SU-DHL-6 (cell line): ENCODE results near the gene IFNB1.

Experiments used
- CTCF ChIP-seq: fragments of 200-600 bp; sonication (generic); IDR thresholded peaks from one replicate; pipeline ENCODE4 v1.5.1; 2017; ENCODE audit warnings: antibody characterized with exemption, mild to moderate bottlenecking, low read length, moderate library complexity; ENCODE audit not compliant: insufficient read depth, poor library complexity, severe bottlenecking
- EZH2phosphoT487 ChIP-seq: fragments of 200-600 bp; sonication (generic), shearing (Covaris generic); conservative IDR thresholded peaks from 2 replicates; pipeline ENCODE4 v1.6.1; 2018; ENCODE audit warnings: mild to moderate bottlenecking, antibody characterized with exemption, low read length, moderate library complexity, mixed read lengths

- TF ChIP-seq CTCF (no peak), EZH2phosphoT487 (no peak)
These were observed 6.8 kb downstream of the IFNB1 start for GRCh38 chr9:21070906-21071305.
